C4-2B (cell line): Measurements from ENCODE around the gene LXN.

Experiments
- CTCF ChIP-seq: fragments of 450-650 bp; conservative IDR thresholded peaks from 2 replicates; pipeline ENCODE4 v1.5.1; 2017; ENCODE audit warnings: mild to moderate bottlenecking
- ZFX ChIP-seq: fragments of 450-650 bp; IDR thresholded peaks from 2 replicates; pipeline ENCODE4 v1.6.1; 2017

GRCh38 chr3:158711886-158712285 is 39.4 kb upstream of the LXN start:
- no peak for TF ChIP-seq CTCF
- no peak for TF ChIP-seq ZFX
